Peyer's patch (tissue), 4 donors: ENCODE results near the gene NAGPA.

Experiments
- CTCF ChIP-seq, 6 experiments: fragments of 450-650 bp in 4 of 6; fragments of 200-600 bp in 2 of 6; sonication (generic) in 1 of 6; IDR thresholded peaks; one replicate each; pipeline ENCODE4 v1.5.1; 2017 to 2019; ENCODE audit warnings: antibody characterized with exemption in 6 of 6, mild to moderate bottlenecking in 3 of 6, moderate library complexity in 1 of 6
- POLR2A ChIP-seq, 2 donors: fragments of 450-650 bp; IDR thresholded peaks; one replicate each; pipeline ENCODE4 v1.5.1; 2017; ENCODE audit warnings: antibody characterized with exemption in 2 of 2, mild to moderate bottlenecking in 2 of 2, moderate library complexity in 2 of 2

- TF ChIP-seq CTCF (IDR thresholded peaks at IDR 0.05) (no peak), POLR2A (IDR thresholded peaks at IDR 0.05) (no peak)
Observed at GRCh38 chr16:5035909-5036227, 2.1 kb upstream of the NAGPA start.
